Loucy (cell line): ENCODE data around the gene ZSCAN25.
A peak's percentile ranks its signal among the peaks of the same experiment; 100 is the strongest.

ENCODE experiments used
- H2AFZ ChIP-seq: fragments of 200-600 bp; sonication (generic); 2 replicates; pipeline ENCODE4 v1.6.0; 2016; ENCODE audit warnings: antibody characterized with exemption, mild to moderate bottlenecking, low read length, moderate library complexity
- H3F3A ChIP-seq: fragments of 200-600 bp; 2 replicates; pipeline ENCODE4 v1.6.0; 2016; ENCODE audit warnings: antibody characterized with exemption, low read depth, mild to moderate bottlenecking
- H3K27me3 ChIP-seq: fragments of 200-600 bp; sonication (generic); 2 replicates; pipeline ENCODE4 v1.6.1; 2014; ENCODE audit warnings: low read length, mild to moderate bottlenecking; ENCODE audit not compliant: insufficient read depth, poor library complexity, severe bottlenecking
- H3K36me3 ChIP-seq: fragments of 200-600 bp; sonication (generic); 2 replicates; pipeline ENCODE4 v1.6.1; 2016; ENCODE audit warnings: low read length; ENCODE audit not compliant: insufficient read depth
- H3K4me1 ChIP-seq: fragments of 200-600 bp; sonication (generic); 2 replicates; pipeline ENCODE4 v1.5.1; 2014; ENCODE audit warnings: low read length, mild to moderate bottlenecking; ENCODE audit not compliant: insufficient read depth, poor library complexity, severe bottlenecking
- H3K4me2 ChIP-seq: fragments of 200-600 bp; sonication (generic); 2 replicates; pipeline ENCODE4 v1.6.0; 2014; ENCODE audit warnings: antibody characterized with exemption, low read length, low read depth, mild to moderate bottlenecking; ENCODE audit not compliant: poor library complexity, severe bottlenecking
- H3K4me3 ChIP-seq: fragments of 200-600 bp; sonication (generic); 2 replicates; pipeline ENCODE4 v1.5.1; 2014; ENCODE audit warnings: low read length, mild to moderate bottlenecking, mixed read lengths; ENCODE audit not compliant: poor library complexity, severe bottlenecking
- H3K79me2 ChIP-seq: fragments of 200-600 bp; sonication (generic); 2 replicates; pipeline ENCODE4 v1.6.1; 2014; ENCODE audit warnings: low read length; ENCODE audit not compliant: insufficient read depth
- H3K9ac ChIP-seq: fragments of 200-600 bp; sonication (generic); 2 replicates; pipeline ENCODE4 v1.6.0; 2014; ENCODE audit warnings: mild to moderate bottlenecking, low read depth, low read length, moderate library complexity; ENCODE audit not compliant: poor library complexity, severe bottlenecking
- H3K9me2 ChIP-seq: fragments of 200-600 bp; sonication (generic); replicated peaks from 2 replicates; pipeline ENCODE4 v1.6.1; 2016; ENCODE audit warnings: low read depth, low read length, mixed read lengths
- H3K9me3 ChIP-seq: fragments of 200-600 bp; sonication (generic); 2 replicates; pipeline ENCODE4 v1.6.1; 2014; ENCODE audit warnings: mild to moderate bottlenecking, antibody characterized with exemption, low read length, low read depth; ENCODE audit not compliant: insufficient read depth
- H4K20me1 ChIP-seq: fragments of 200-600 bp; sonication (generic); 2 replicates; pipeline ENCODE4 v1.6.0; 2014; ENCODE audit warnings: antibody characterized with exemption, low read length, mild to moderate bottlenecking; ENCODE audit not compliant: insufficient read depth, poor library complexity, severe bottlenecking
- CTCF ChIP-seq: fragments of 200-600 bp; sonication (generic); conservative IDR thresholded peaks from 2 replicates; pipeline ENCODE4 v1.5.1; 2014; ENCODE audit warnings: mild to moderate bottlenecking, antibody characterized with exemption, low read length
- EZH2phosphoT487 ChIP-seq: fragments of 200-600 bp; IDR thresholded peaks from 2 replicates; pipeline ENCODE4 v1.6.1; 2018; ENCODE audit warnings: antibody characterized with exemption, mild to moderate bottlenecking, moderate library complexity, borderline replicate concordance

ZSCAN25 gene

GRCh38 chr7:99623091-99623693 is 6.4 kb downstream of the ZSCAN25 start:
- no peaks in the 10 kb centered on the region for H3K9me2 ChIP-seq
- H3K9ac ChIP-seq, result peak overlapping the region; percentile 90
- no peaks in the 10 kb centered on the region for H3K9me3 ChIP-seq
- H3K79me2 ChIP-seq, result peaks cover 78% of the 10 kb centered on the region
- peaks cover 59% of the 10 kb centered on the region; the same call in 1 of the 2 replicates for H3K36me3 ChIP-seq
- no peaks in the 10 kb centered on the region for H4K20me1 ChIP-seq
- peak overlapping the region; percentile 76 for H3K4me3 ChIP-seq
- peaks cover 79% of the 10 kb centered on the region for H3K4me1 ChIP-seq
- no peaks in the 10 kb centered on the region for H3K27me3 ChIP-seq
- H3F3A ChIP-seq, result peaks cover 4% of the 10 kb centered on the region; the same call in 1 of the 2 replicates
- peak overlapping the region; percentile 100 for H3K4me2 ChIP-seq
- no peak overlapping the region for H2AFZ ChIP-seq
- no peak for TF ChIP-seq CTCF
- TF ChIP-seq EZH2phosphoT487, result no peak

- peaks cover 71% of the 10 kb centered on the region for H3K79me2 ChIP-seq
- no peaks in the 10 kb centered on the region for H3K9me2 ChIP-seq
- H3K36me3 ChIP-seq, result peaks cover 61% of the 10 kb centered on the region; the same call in 1 of the 2 replicates
- H4K20me1 ChIP-seq, result no peaks in the 10 kb centered on the region
- peak overlapping the region; percentile 76 for H3K4me3 ChIP-seq
- no peaks in the 10 kb centered on the region for H3K9me3 ChIP-seq
- peak overlapping the region; percentile 100 for H3K4me2 ChIP-seq
- no peak overlapping the region for H2AFZ ChIP-seq
- peak overlapping the region; percentile 90 for H3K9ac ChIP-seq
- TF ChIP-seq CTCF, result no peak
- peaks cover 72% of the 10 kb centered on the region for H3K4me1 ChIP-seq
- no peaks in the 10 kb centered on the region for H3K27me3 ChIP-seq
- H3F3A ChIP-seq, result peaks cover 4% of the 10 kb centered on the region; the same call in 1 of the 2 replicates
These were observed 7.1 kb downstream of the ZSCAN25 start for GRCh38 chr7:99623702-99624447.

- no peaks in the 10 kb centered on the region for H3K9me3 ChIP-seq
- peaks cover 63% of the 10 kb centered on the region; the same call in 1 of the 2 replicates for H3K36me3 ChIP-seq
These were observed 7.7 kb downstream of the ZSCAN25 start for GRCh38 chr7:99624484-99624883.

More at GRCh38 chr7:99624484-99624883, 7.7 kb downstream of the ZSCAN25 start:
- Histone ChIP-seq H3F3A (peaks cover 4% of the 10 kb centered on the region; the same call in 1 of the 2 replicates), H3K4me3 (peak overlapping the region; percentile 76), H3K4me1 (peaks cover 67% of the 10 kb centered on the region), H3K27me3 (no peaks in the 10 kb centered on the region), H4K20me1 (no peaks in the 10 kb centered on the region), H3K4me2 (peak overlapping the region; percentile 100), H2AFZ (no peak overlapping the region), H3K9me2 (no peaks in the 10 kb centered on the region), H3K79me2 (peaks cover 65% of the 10 kb centered on the region), H3K9ac (peak overlapping the region; percentile 90)
- peak; percentile 29 for TF ChIP-seq CTCF
- TF ChIP-seq EZH2phosphoT487, result no peak
